ENCODE measurements around the gene UGGT1. TPM values are rescaled to one million over a fixed set of nuclear protein-coding genes. Genes with fewer than 3 reads are reported as not detected.

UGGT1 gene
- total RNA-seq, 1 experiment from 2014 or later: 77.5 TPM

- no peak overlapping the region for H3K4me3 Mint-ChIP-seq (ENCODE audit: unreplicated experiment)
- Histone ChIP-seq H3K27me3 (replicated peaks; ENCODE audit: control insufficient read depth, insufficient read depth, low read length) (no peaks in the 10 kb centered on the region), H3K4me1 (no peaks in the 10 kb centered on the region), H3K4me3 (ENCODE audit: low read depth, low read length) (no peak overlapping the region), H3K9me3 (no peaks in the 10 kb centered on the region), H3K36me3 (ENCODE audit: control insufficient read depth, insufficient read depth, low read length) (peaks cover 1% of the 10 kb centered on the region)
- intact Hi-C loops (cut with micrococcal nuclease; ENCODE audit: unreplicated experiment): no loop called here
- no peaks in the 10 kb centered on the region for H3K4me1 Mint-ChIP-seq (ENCODE audit: low read depth, unreplicated experiment)
- no peaks in the 10 kb centered on the region for H3K27me3 Mint-ChIP-seq (ENCODE audit: insufficient read depth, unreplicated experiment)
- BruUV-seq (replicated peaks): no TSS peak
- DNase-seq: no peak
- no peak for TF ChIP-seq CTCF (IDR thresholded peaks at IDR 0.05; ENCODE audit: insufficient read depth in 1 of 2, low read depth in 1 of 2, low read length in 1 of 2, severe bottlenecking in 1 of 2, unreplicated experiment in 1 of 2)
- H3K27ac Mint-ChIP-seq (ENCODE audit: unreplicated experiment): no peak overlapping the region
- peaks cover 67% of the 10 kb centered on the region for H3K36me3 Mint-ChIP-seq (ENCODE audit: insufficient read depth, unreplicated experiment)
- CTCF ChIA-PET: no interaction called here
- POLR2A ChIA-PET: no interaction called here
- no peaks in the 10 kb centered on the region for H3K9me3 Mint-ChIP-seq (ENCODE audit: unreplicated experiment)
Measured at GRCh38 chr2:128115921-128116623, 25.1 kb downstream of the UGGT1 start.

GRCh38 chr2:128134573-128134972 is 43.6 kb downstream of the UGGT1 start:
- intact Hi-C loops (cut with micrococcal nuclease; ENCODE audit: unreplicated experiment): no loop called here
- H3K4me1 Mint-ChIP-seq (ENCODE audit: low read depth, unreplicated experiment): no peaks in the 10 kb centered on the region
- no peak overlapping the region for H3K27ac Mint-ChIP-seq (ENCODE audit: unreplicated experiment)
- no peaks in the 10 kb centered on the region for H3K4me1 ChIP-seq
- no peak overlapping the region for H3K4me3 ChIP-seq (ENCODE audit: low read depth, low read length)
- no peak for DNase-seq
- no peak for TF ChIP-seq CTCF (IDR thresholded peaks at IDR 0.05; ENCODE audit: insufficient read depth in 1 of 2, low read depth in 1 of 2, low read length in 1 of 2, severe bottlenecking in 1 of 2, unreplicated experiment in 1 of 2)
- no peaks in the 10 kb centered on the region for H3K9me3 Mint-ChIP-seq (ENCODE audit: unreplicated experiment)
- CTCF ChIA-PET: no interaction called here
- no peaks in the 10 kb centered on the region for H3K9me3 ChIP-seq
- no peaks in the 10 kb centered on the region for H3K27me3 Mint-ChIP-seq (ENCODE audit: insufficient read depth, unreplicated experiment)
- H3K36me3 ChIP-seq (ENCODE audit: control insufficient read depth, insufficient read depth, low read length): peaks cover 5% of the 10 kb centered on the region
- BruUV-seq (replicated peaks): no TSS peak
- POLR2A ChIA-PET: no interaction called here
- peaks cover 63% of the 10 kb centered on the region for H3K36me3 Mint-ChIP-seq (ENCODE audit: insufficient read depth, unreplicated experiment)
- no peak overlapping the region for H3K4me3 Mint-ChIP-seq (ENCODE audit: unreplicated experiment)
- no peaks in the 10 kb centered on the region for H3K27me3 ChIP-seq (replicated peaks; ENCODE audit: control insufficient read depth, insufficient read depth, low read length)

GRCh38 chr2:128137094-128137616 is 46.2 kb downstream of the UGGT1 start:
- no peak for DNase-seq
- ChIA-PET POLR2A (no interaction called here), CTCF (no interaction called here)
- TF ChIP-seq CTCF (IDR thresholded peaks at IDR 0.05; ENCODE audit: insufficient read depth in 1 of 2, low read depth in 1 of 2, low read length in 1 of 2, severe bottlenecking in 1 of 2, unreplicated experiment in 1 of 2): no peak
- H3K4me3 ChIP-seq (ENCODE audit: low read depth, low read length): no peak overlapping the region
- H3K4me3 Mint-ChIP-seq (ENCODE audit: unreplicated experiment): no peak overlapping the region
- no TSS peak for BruUV-seq (replicated peaks)
- H3K9me3 Mint-ChIP-seq (ENCODE audit: unreplicated experiment): no peaks in the 10 kb centered on the region
- H3K27me3 ChIP-seq (replicated peaks; ENCODE audit: control insufficient read depth, insufficient read depth, low read length): no peaks in the 10 kb centered on the region
- H3K4me1 Mint-ChIP-seq (ENCODE audit: low read depth, unreplicated experiment): no peaks in the 10 kb centered on the region
- no peaks in the 10 kb centered on the region for H3K4me1 ChIP-seq
- intact Hi-C loops (cut with micrococcal nuclease; ENCODE audit: unreplicated experiment): no loop called here
- H3K9me3 ChIP-seq: no peaks in the 10 kb centered on the region
- no peak overlapping the region for H3K27ac Mint-ChIP-seq (ENCODE audit: unreplicated experiment)
- H3K27me3 Mint-ChIP-seq (ENCODE audit: insufficient read depth, unreplicated experiment): no peaks in the 10 kb centered on the region
- H3K36me3 ChIP-seq (ENCODE audit: control insufficient read depth, insufficient read depth, low read length): peaks cover 2% of the 10 kb centered on the region
- H3K36me3 Mint-ChIP-seq (ENCODE audit: insufficient read depth, unreplicated experiment): peaks cover 49% of the 10 kb centered on the region
